ENCODE measurements around the gene SYCE1L. TPM values are rescaled to one million over a fixed set of nuclear protein-coding genes. Genes with fewer than 3 reads are reported as not detected.

The SYCE1L gene
- total and polyA plus RNA-seq, 9 of the 15 experiments (the other 6 are each of a cell fraction or from before 2014, with no cell fraction given): 0.54 to 2.7 (median 1.1) TPM; not detected in 5

GRCh38 chr16:77190478-77191258 lies 8.5 kb upstream of the SYCE1L start, which contains the start of gene MON1B (continued):
- 0 out of 2 replicates have a peak, but pooled peaks have one; percentile 23 for TF ChIP-seq ZBTB26 (CRISPR knock-in tag; IDR thresholded peaks at IDR 0.05)
- TF ChIP-seq KAT7 (CRISPR knock-in tag; IDR thresholded peaks at IDR 0.05; ENCODE audit: borderline replicate concordance): no peak
- TF ChIP-seq ZNF696 (CRISPR knock-in tag; conservative IDR thresholded peaks at IDR 0.05): no peak
- TF ChIP-seq SMARCB1 (IDR thresholded peaks at IDR 0.05; ENCODE audit: insufficient read length, low read depth): no peak
- TF ChIP-seq L3MBTL2 (IDR thresholded peaks at IDR 0.05): peak; percentile 60
- TF ChIP-seq ZBTB11 (CRISPR knock-in tag; IDR thresholded peaks at IDR 0.05): peak; percentile 77 to 96 (median 92); a peak in 4 of 6 replicates
- TF ChIP-seq ELK1 (CRISPR knock-in tag; IDR thresholded peaks at IDR 0.05): no peak
- TF ChIP-seq CGGBP1 (CRISPR knock-in tag; IDR thresholded peaks at IDR 0.05): no peak
- peak; percentile 99 for TF ChIP-seq GABPA (tag; conservative IDR thresholded peaks at IDR 0.05; ENCODE audit: low read depth)
- TF ChIP-seq ZNF431 (CRISPR knock-in tag; IDR thresholded peaks at IDR 0.05): no peak
- no peak for TF ChIP-seq ZBED1 (IDR thresholded peaks at IDR 0.05)
- TF ChIP-seq MNT (conservative IDR thresholded peaks at IDR 0.05): peak; percentile 61 to 74
- no peak for TF ChIP-seq CREB5 (CRISPR knock-in tag; IDR thresholded peaks at IDR 0.05)
- TF ChIP-seq THAP12 (CRISPR knock-in tag; IDR thresholded peaks at IDR 0.05): no peak

Data from K562 (cell line).